GM12878 (cell line): Measurements from ENCODE around the gene KRTAP10-2.

ENCODE experiments used
- CTCF ChIP-seq, 3 experiments: IDR thresholded peaks in 2 of 3; conservative IDR thresholded peaks in 1 of 3; 2 replicates each; pipeline ENCODE4 v1.5.1; 2011; ENCODE audit warnings: low read depth in 3 of 3, low read length in 3 of 3, mild to moderate bottlenecking in 3 of 3, control low read depth in 2 of 3, moderate library complexity in 2 of 3, inconsistent platforms in 1 of 3, mixed read lengths in 1 of 3; ENCODE audit not compliant: control insufficient read depth in 2 of 3, insufficient read depth in 1 of 3; ENCODE audit errors: extremely low read depth in 1 of 3
- E4F1 ChIP-seq: fragments of 450-650 bp; IDR thresholded peaks from 2 replicates; pipeline ENCODE4 v1.6.1; 2018; ENCODE audit warnings: borderline replicate concordance, mild to moderate bottlenecking; ENCODE audit not compliant: partially characterized antibody
- FOS ChIP-seq: IDR thresholded peaks from 3 replicates; pipeline ENCODE4 v1.6.1; 2011; ENCODE audit warnings: borderline replicate concordance; ENCODE audit not compliant: insufficient read length; ENCODE audit errors: extremely low read depth
- GABPA ChIP-seq: IDR thresholded peaks from 2 replicates; pipeline ENCODE4 v1.6.1; 2014; ENCODE audit warnings: antibody characterized with exemption, low read depth, mild to moderate bottlenecking, inconsistent platforms
- LARP7 ChIP-seq: fragments of 450-650 bp; IDR thresholded peaks from 2 replicates; pipeline ENCODE4 v1.6.1; 2017; ENCODE audit warnings: mild to moderate bottlenecking
- MAX ChIP-seq: IDR thresholded peaks from 2 replicates; pipeline ENCODE4 v1.6.1; 2012; ENCODE audit warnings: low read depth, low read length, improper control_type of control experiment
- NR2C2 ChIP-seq: IDR thresholded peaks from 2 replicates; pipeline ENCODE4 v1.6.1; 2011; ENCODE audit warnings: borderline replicate concordance, low read depth; ENCODE audit not compliant: control insufficient read depth, insufficient read length
- POLR2A ChIP-seq: IDR thresholded peaks from 2 replicates; pipeline ENCODE4 v1.6.1; 2011; ENCODE audit warnings: low read depth, mild to moderate bottlenecking, low read length
- SP1 ChIP-seq: IDR thresholded peaks from one replicate; pipeline ENCODE4 v1.6.1; 2011; ENCODE audit warnings: low read depth, low read length
- YY1 ChIP-seq: IDR thresholded peaks from 2 replicates; pipeline ENCODE4 v1.6.1; 2011; ENCODE audit warnings: low read depth, mild to moderate bottlenecking, low read length
- ZNF274 ChIP-seq: IDR thresholded peaks from one replicate; pipeline ENCODE4 v1.8.0; 2011; ENCODE audit not compliant: insufficient read length, insufficient read depth
- TF ChIP-seq, protein P1 (sequence below): fragments of 450-650 bp; IDR thresholded peaks from 2 replicates; pipeline ENCODE4 v1.6.1; 2016; ENCODE audit warnings: mild to moderate bottlenecking
- TF ChIP-seq, protein P2 (sequence below): IDR thresholded peaks from 2 replicates; pipeline ENCODE4 v1.6.1; 2011; ENCODE audit warnings: borderline replicate concordance, low read depth, mild to moderate bottlenecking, moderate library complexity, low read length; ENCODE audit not compliant: insufficient read depth, poor library complexity, severe bottlenecking

GRCh38 chr21:44509539-44509938 lies 41.8 kb downstream of the KRTAP10-2 start:
- peak; percentile 3 to 21 (median 11); a peak in 2 of 6 replicates for TF ChIP-seq CTCF (IDR thresholded peaks at IDR 0.05 in 2 of 3, conservative IDR thresholded peaks at IDR 0.05 in 1 of 3; ENCODE audit: control insufficient read depth in 2 of 3, extremely low read depth in 1 of 3, insufficient read depth in 1 of 3, low read depth in 3 of 3, low read length in 3 of 3)
- no peak for TF ChIP-seq ZNF274
- TF ChIP-seq, protein P1, sequence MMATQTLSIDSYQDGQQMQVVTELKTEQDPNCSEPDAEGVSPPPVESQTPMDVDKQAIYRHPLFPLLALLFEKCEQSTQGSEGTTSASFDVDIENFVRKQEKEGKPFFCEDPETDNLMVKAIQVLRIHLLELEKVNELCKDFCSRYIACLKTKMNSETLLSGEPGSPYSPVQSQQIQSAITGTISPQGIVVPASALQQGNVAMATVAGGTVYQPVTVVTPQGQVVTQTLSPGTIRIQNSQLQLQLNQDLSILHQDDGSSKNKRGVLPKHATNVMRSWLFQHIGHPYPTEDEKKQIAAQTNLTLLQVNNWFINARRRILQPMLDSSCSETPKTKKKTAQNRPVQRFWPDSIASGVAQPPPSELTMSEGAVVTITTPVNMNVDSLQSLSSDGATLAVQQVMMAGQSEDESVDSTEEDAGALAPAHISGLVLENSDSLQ, result no peak
- no peak for TF ChIP-seq YY1
- TF ChIP-seq SP1, result no peak
- no peak for TF ChIP-seq LARP7
- TF ChIP-seq, protein P2, sequence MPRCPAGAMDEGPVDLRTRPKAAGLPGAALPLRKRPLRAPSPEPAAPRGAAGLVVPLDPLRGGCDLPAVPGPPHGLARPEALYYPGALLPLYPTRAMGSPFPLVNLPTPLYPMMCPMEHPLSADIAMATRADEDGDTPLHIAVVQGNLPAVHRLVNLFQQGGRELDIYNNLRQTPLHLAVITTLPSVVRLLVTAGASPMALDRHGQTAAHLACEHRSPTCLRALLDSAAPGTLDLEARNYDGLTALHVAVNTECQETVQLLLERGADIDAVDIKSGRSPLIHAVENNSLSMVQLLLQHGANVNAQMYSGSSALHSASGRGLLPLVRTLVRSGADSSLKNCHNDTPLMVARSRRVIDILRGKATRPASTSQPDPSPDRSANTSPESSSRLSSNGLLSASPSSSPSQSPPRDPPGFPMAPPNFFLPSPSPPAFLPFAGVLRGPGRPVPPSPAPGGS, result no peak
- TF ChIP-seq MAX, result no peak
- no peak for TF ChIP-seq GABPA
- no peak for TF ChIP-seq NR2C2
- no peak for TF ChIP-seq E4F1
- TF ChIP-seq FOS, result no peak
- no peak for TF ChIP-seq POLR2A
